SH-SY5Y (cell line): ENCODE results near the gene MGAT5.

Experiments
- GATA2 ChIP-seq: IDR thresholded peaks from 2 replicates; pipeline ENCODE4 v1.6.1; 2011; ENCODE audit warnings: mild to moderate bottlenecking, low read depth, low read length
- GATA3 ChIP-seq: IDR thresholded peaks from 2 replicates; pipeline ENCODE4 v1.6.1; 2011; ENCODE audit warnings: low read depth, mild to moderate bottlenecking, low read length, moderate library complexity

DNA sequence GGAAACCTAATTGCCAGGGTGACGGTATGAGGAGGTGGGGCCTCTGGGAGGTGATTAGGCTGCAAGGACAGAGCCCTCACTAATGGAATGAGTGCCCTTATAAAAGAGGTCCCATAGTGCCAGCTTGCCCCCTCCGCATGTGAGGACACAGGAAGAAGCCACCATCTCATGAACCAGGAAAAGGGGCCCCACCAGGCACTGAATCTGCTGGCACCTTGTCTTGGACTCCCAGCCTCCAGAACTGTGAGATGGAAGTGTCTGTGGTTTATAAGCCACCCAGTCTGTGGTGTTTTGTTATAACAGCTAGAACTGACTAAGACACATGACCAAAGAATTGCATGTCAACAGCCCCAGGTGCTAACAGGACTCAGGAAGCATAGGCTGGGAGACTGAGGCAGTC, 214.3 kb downstream of the MGAT5 start:
- TF ChIP-seq GATA2 (no peak), GATA3 (no peak)
